Spleen (tissue), 11 donors: ENCODE results near the gene TEDC2. TPM values are rescaled to one million over a fixed set of nuclear protein-coding genes. Genes with fewer than 3 reads are reported as not detected.
"Not testable (repeated sequence)": the region's sequence is repeated elsewhere in the genome, so short reads cannot be mapped to it uniquely, and the experiment has no call there.

ENCODE experiments used
- DNase-seq: peaks from one replicate; pipeline ENCODE4 v3.0.0-alpha.2; 2020
- H3K27ac ChIP-seq, 8 donors: fragments of 200-600 bp; sonication (generic) in 7 of 8; 1 replicate in 4 of 8; 2 replicates in 4 of 8; pipeline versions ENCODE4 v1.5.0 to v1.8.0; 2016 to 2021; ENCODE audit warnings: inconsistent platforms in 4 of 8, mild to moderate bottlenecking in 4 of 8, moderate library complexity in 1 of 8
- H3K27me3 ChIP-seq, 7 donors: fragments of 200-600 bp; sonication (generic) in 6 of 7; replicated peaks in 1 of 7; 1 replicate in 4 of 7; 2 replicates in 3 of 7; pipeline versions ENCODE4 v1.5.0 to v1.8.0; 2016 to 2021; ENCODE audit warnings: inconsistent platforms in 3 of 7, mild to moderate bottlenecking in 1 of 7
- H3K36me3 ChIP-seq, 6 donors: fragments of 200-600 bp; sonication (generic) in 5 of 6; 1 replicate in 4 of 6; 2 replicates in 2 of 6; pipeline versions ENCODE4 v1.5.0 to v1.8.0; 2016 to 2021; ENCODE audit warnings: inconsistent platforms in 2 of 6
- H3K4me1 ChIP-seq, 6 donors: fragments of 200-600 bp; sonication (generic) in 5 of 6; 1 replicate in 3 of 6; 2 replicates in 3 of 6; pipeline versions ENCODE4 v1.5.0 to v1.8.0; 2016 to 2021; ENCODE audit warnings: inconsistent platforms in 3 of 6
- H3K4me3 ChIP-seq, 8 donors: fragments of 200-600 bp; sonication (generic) in 7 of 8; 1 replicate in 4 of 8; 2 replicates in 4 of 8; pipeline versions ENCODE4 v1.5.0 to v1.8.0; 2016 to 2021; ENCODE audit warnings: inconsistent platforms in 4 of 8, mild to moderate bottlenecking in 4 of 8, moderate library complexity in 2 of 8
- H3K9me3 ChIP-seq, 8 donors: fragments of 200-600 bp; sonication (generic) in 7 of 8; 1 replicate in 4 of 8; 2 replicates in 4 of 8; pipeline versions ENCODE4 v1.5.0 to v1.8.0; 2016 to 2021; ENCODE audit warnings: inconsistent platforms in 4 of 8
- CTCF ChIP-seq, 11 experiments: fragments of 200-600 bp in 7 of 11; fragments of 450-650 bp in 4 of 11; sonication (generic) in 4 of 11; IDR thresholded peaks in 8 of 11; conservative IDR thresholded peaks in 3 of 11; 1 replicate in 7 of 11; 2 replicates in 4 of 11; pipeline versions ENCODE4 v1.4.0 to v1.8.0; 2016 to 2021; ENCODE audit warnings: antibody characterized with exemption in 11 of 11, inconsistent platforms in 4 of 11, mild to moderate bottlenecking in 1 of 11
- POLR2A ChIP-seq, 3 donors: fragments of 450-650 bp; IDR thresholded peaks; one replicate each; pipeline ENCODE4 v1.5.1; 2017; ENCODE audit warnings: antibody characterized with exemption in 3 of 3, mild to moderate bottlenecking in 1 of 3
- POLR2AphosphoS5 ChIP-seq, 3 donors: sonication (generic); formaldehyde crosslinking; IDR thresholded peaks; one replicate each; pipeline ENCODE4 v1.5.1; 2017; ENCODE audit warnings: antibody characterized with exemption in 3 of 3
- WGBS, 5 donors: extraction: QIAGEN DNeasy Blood & Tissue Kit in 3 of 5; methylation state at CpG; one replicate each; pipeline versions ENCODE4 v1.1.5 to v1.1.7; 2013 to 2018; 5-methylcytosine and 5-hydroxymethylcytosine counted together
- intact Hi-C: fragments of 100-400 bp; cut with DNase I; formaldehyde crosslinking; loops from one replicate; pipeline ENCODE4 v1.15.0; 2023; ENCODE audit warnings: low total_unique reads
- polyA plus RNA-seq, 3 donors: library from polyadenylated mRNA; stranded (reverse); fragments of 200-250 nt; gene quantifications; one replicate each; pipeline ENCODE4 v1.2.1, GENCODE V29; 2013
- total RNA-seq, 7 donors: library from RNA; depleted of rRNA in 3 of 7; stranded (reverse); fragments of >200 nt in 3 of 7; fragmentation: NEBNext Ultra II Directional in 4 of 7; extraction: Animal tissue kit (Norgen Biotek cat#: 25700) in 4 of 7; gene quantifications; one replicate each; pipeline versions ENCODE4 v1.1.0 to v1.2.1, GENCODE V29; 2016 to 2021
- donor health status: healthy with polysubstance abuse.
- donor health status: DM: no; HTN: no; CAD: no; lungs with moderate emphysema.
- donor health status: DM: no; HTN: no; CAD: no.
- donor health status: Bipolar disorder and iron deficiency.
- donor health status: healthy.
- donor health status: DM: no; HTN: no; CAD: no.
- donor health status: DM: yes; HTN: yes; CAD: no.

TEDC2 gene
- total and polyA plus RNA-seq, 10 donors: 0.73 to 2.7 (median 1.6) TPM

- peaks cover 0 to 88% (median 23%) of the 10 kb centered on the region in 6 donors for H3K36me3 ChIP-seq
- intact Hi-C loops: loop anchor here (10.0 kb wide), 1 partner anchor 58 kb away; no protein-coding TSS in a partner anchor
- H3K4me3 ChIP-seq: no peak overlapping the region
- TF ChIP-seq POLR2AphosphoS5 (IDR thresholded peaks at IDR 0.05): no peak
- TF ChIP-seq CTCF (IDR thresholded peaks at IDR 0.05 in 8 of 11, conservative IDR thresholded peaks at IDR 0.05 in 3 of 11): no peak
- TF ChIP-seq POLR2A (IDR thresholded peaks at IDR 0.05): no peak
- H3K9me3 ChIP-seq: no peaks in the 10 kb centered on the region
- peaks cover 0 to 11% (median 2%) of the 10 kb centered on the region in 6 donors for H3K4me1 ChIP-seq
- 89 to 96% (median 93%) methylated on average over 24 of the region's 24 CpGs for WGBS, 5 donors
- no peaks in the 10 kb centered on the region for H3K27me3 ChIP-seq
- H3K27ac ChIP-seq: no peak overlapping the region
- DNase-seq: peak; percentile 59
Measured at GRCh38 chr16:2437032-2437790, 22.7 kb upstream of the TEDC2 start.

- intact Hi-C loops: loop anchor here (10.0 kb wide), 1 partner anchor 57 kb away; no protein-coding TSS in a partner anchor
- Histone ChIP-seq H3K9me3 (no peaks in the 10 kb centered on the region), H3K27me3 (no peaks in the 10 kb centered on the region), H3K27ac (no peak overlapping the region), H3K36me3 (peaks cover 0 to 80% (median 16%) of the 10 kb centered on the region in 6 donors), H3K4me3 (no peak overlapping the region), H3K4me1 (peaks cover 0 to 11% (median 2%) of the 10 kb centered on the region in 6 donors)
- WGBS, 5 donors: 94 to 97% (median 96%) methylated on average over 13 to 14 of the region's 14 CpGs
- TF ChIP-seq CTCF (IDR thresholded peaks at IDR 0.05 in 8 of 11, conservative IDR thresholded peaks at IDR 0.05 in 3 of 11) (no peak), POLR2A (IDR thresholded peaks at IDR 0.05) (no peak), POLR2AphosphoS5 (IDR thresholded peaks at IDR 0.05) (no peak)
- peak; percentile 67 for DNase-seq
Measured at GRCh38 chr16:2438121-2438520, 21.8 kb upstream of the TEDC2 start.

- Histone ChIP-seq H3K9me3 (no peaks in the 10 kb centered on the region), H3K27ac (peak overlapping the region in 5 of 8 donors; percentile 27 to 75 (median 46)), H3K4me1 (peaks cover 0 to 11% (median 2%) of the 10 kb centered on the region in 6 donors), H3K4me3 (no peak overlapping the region), H3K36me3 (peaks cover 0 to 80% (median 20%) of the 10 kb centered on the region in 6 donors), H3K27me3 (no peaks in the 10 kb centered on the region)
- intact Hi-C loops: loop anchor here (10.0 kb wide), 1 partner anchor 55 kb away; no protein-coding TSS in a partner anchor
- WGBS, 5 donors: 95 to 97% (median 97%) methylated on average over 9 to 11 of the region's 11 CpGs
- no peak for DNase-seq
- TF ChIP-seq POLR2A (IDR thresholded peaks at IDR 0.05): no peak
- TF ChIP-seq CTCF (IDR thresholded peaks at IDR 0.05 in 8 of 11, conservative IDR thresholded peaks at IDR 0.05 in 3 of 11): no peak
Measured at GRCh38 chr16:2439598-2439997, 20.3 kb upstream of the TEDC2 start.

GRCh38 chr16:2441143-2441804 lies 18.6 kb upstream of the TEDC2 start:
- DNase-seq, H3K9me3 ChIP-seq, H3K27ac ChIP-seq, H3K4me3 ChIP-seq, intact Hi-C loops, H3K27me3 ChIP-seq: not testable (repeated sequence)
- Histone ChIP-seq H3K36me3 (peaks cover 3 to 81% (median 31%) of the 10 kb centered on the region in 6 donors), H3K4me1 (peaks cover 0 to 11% (median 2%) of the 10 kb centered on the region in 6 donors)
- WGBS, 5 donors: 82 to 90% (median 86%) methylated on average over 14 to 15 of the region's 15 CpGs
